RWPE1 (cell line): ENCODE measurements around the gene PLXDC2.

ENCODE experiments used
- CTCF ChIA-PET: fragments of 350-600 bp; sonication (Branson Sonifier 250); formaldehyde crosslinking; extraction: SDS; loops from one replicate; lab custom pipeline; 2021; lab: Yijun Ruan, JAX
- POLR2A ChIA-PET: fragments of 400-600 bp; formaldehyde crosslinking; extraction: SDS; loops from one replicate; lab custom pipeline; 2020; ENCODE audit warnings: antibody characterized with exemption; ENCODE audit not compliant: low non-redundant PET; lab: Yijun Ruan, JAX
- DNase-seq: peaks from one replicate; pipeline ENCODE4 v3.0.0; 2012; ENCODE audit warnings: low spot score
- H3K27ac ChIP-seq: fragments of 450-650 bp; 2 replicates; pipeline ENCODE4 v1.5.1; 2017
- TF ChIP-seq, protein P1 (sequence below): fragments of 450-650 bp; conservative IDR thresholded peaks from 2 replicates; pipeline ENCODE4 v1.5.1; 2017; ENCODE audit warnings: low read depth, mild to moderate bottlenecking

Gene PLXDC2

DNA sequence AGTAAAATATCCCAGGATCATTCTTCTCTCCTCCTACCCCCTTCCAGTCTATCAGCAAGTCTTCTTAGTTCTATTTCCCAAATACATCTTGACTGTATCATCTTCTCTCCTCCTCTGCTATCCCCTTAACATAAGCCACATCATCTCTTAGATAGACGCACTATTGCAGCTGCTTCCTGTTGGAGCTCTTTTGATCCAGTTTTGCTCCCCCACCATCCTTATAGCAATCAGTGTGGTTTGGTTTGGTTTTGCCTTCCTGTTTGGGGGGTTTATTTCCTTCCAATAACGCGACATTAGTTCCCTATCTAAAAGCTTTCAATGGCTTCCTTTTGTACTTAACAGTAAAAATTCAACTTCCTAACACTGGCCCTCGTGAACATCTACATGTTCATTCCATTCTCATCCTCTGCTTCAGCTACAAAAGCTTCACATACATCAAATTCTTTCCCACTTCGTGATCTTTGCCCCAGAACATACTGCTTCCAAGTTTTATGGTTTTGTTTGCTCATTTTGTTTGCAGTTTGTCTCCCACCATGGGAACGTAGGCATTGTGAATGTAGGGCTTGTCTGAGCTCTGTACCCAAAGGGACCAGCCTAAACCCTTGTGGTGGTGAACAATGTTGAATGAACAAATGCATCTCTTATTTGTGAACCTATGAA, 33.7 kb upstream of the PLXDC2 start:
- ChIA-PET CTCF (no interaction called here), POLR2A (no interaction called here)
- no peak for DNase-seq
- H3K27ac ChIP-seq: no peak overlapping the region
- TF ChIP-seq, protein P1, sequence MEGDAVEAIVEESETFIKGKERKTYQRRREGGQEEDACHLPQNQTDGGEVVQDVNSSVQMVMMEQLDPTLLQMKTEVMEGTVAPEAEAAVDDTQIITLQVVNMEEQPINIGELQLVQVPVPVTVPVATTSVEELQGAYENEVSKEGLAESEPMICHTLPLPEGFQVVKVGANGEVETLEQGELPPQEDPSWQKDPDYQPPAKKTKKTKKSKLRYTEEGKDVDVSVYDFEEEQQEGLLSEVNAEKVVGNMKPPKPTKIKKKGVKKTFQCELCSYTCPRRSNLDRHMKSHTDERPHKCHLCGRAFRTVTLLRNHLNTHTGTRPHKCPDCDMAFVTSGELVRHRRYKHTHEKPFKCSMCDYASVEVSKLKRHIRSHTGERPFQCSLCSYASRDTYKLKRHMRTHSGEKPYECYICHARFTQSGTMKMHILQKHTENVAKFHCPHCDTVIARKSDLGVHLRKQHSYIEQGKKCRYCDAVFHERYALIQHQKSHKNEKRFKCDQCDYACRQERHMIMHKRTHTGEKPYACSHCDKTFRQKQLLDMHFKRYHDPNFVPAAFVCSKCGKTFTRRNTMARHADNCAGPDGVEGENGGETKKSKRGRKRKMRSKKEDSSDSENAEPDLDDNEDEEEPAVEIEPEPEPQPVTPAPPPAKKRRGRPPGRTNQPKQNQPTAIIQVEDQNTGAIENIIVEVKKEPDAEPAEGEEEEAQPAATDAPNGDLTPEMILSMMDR: no peak

DNA sequence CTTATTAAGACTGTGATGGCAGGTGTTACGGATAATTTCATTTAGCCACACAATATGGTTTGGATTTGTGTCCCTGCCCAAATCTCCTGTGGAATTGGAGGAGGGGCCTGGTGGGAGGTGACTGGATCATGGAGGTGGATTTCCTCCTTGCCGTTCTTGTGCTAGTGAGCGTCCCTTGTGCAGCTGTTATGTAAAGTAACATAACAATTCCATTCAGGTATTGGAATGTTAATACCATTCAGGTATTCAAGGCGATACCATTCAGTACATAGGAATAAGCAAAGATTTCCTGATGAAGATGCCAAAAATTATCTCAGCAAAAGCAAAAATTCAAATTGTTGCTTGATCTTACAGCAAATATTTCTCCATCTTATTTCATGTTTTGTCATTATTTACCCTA, 32.5 kb upstream of the PLXDC2 start:
- no peak for DNase-seq
- H3K27ac ChIP-seq: no peak overlapping the region
- ChIA-PET CTCF (interaction anchor here (0.8 kb wide), 1 partner anchor 80 kb away, joined by 3 read pairs; no protein-coding TSS in a partner anchor), POLR2A (no interaction called here)
- TF ChIP-seq, protein P1: no peak

DNA sequence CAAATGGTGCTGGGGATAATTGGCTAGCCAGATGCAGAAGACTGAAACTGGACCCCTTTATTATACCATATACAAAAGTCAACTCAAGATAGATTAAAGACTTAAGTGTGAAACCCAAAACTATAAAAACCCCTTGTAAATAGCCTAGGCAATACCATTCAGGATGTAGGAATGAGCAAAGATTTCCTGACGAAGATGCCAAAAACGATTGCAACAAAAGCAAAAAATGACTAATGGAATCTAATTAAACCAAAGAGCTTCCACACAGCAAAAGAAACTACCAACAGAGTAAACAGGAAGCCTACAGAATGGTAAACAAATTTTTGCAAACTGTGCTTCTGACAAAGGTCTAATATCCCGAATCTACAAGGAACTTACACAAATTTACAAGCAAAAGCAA, 30.9 kb upstream of the PLXDC2 start:
- DNase-seq: no peak

DNA sequence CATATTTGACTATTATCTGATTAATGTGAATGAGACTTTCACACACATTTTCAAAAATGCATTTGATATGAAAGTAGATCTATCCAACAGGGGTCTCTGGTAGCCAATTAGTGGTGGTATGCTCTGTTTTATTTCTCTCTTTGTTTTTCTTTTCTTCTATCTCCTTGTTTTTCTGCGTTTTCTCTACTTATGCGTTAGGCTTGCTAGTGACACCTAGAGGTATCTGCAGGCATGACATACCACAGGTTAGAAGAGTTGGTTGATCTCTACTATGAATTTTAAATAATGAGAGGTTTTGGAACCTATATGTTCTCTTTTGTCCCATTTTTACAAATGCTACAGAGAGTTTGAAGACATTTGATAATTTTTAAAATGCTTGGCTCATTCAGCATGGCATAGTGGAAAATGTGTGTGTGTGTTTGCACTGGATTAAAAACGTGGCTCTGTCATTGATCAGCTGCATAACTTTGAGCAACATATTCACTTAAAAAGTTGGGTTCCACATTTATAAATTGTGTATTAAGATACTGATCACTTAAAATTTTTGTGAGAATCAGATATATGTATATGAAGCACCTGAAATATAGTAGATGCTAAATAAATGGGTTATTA, 28.1 kb upstream of the PLXDC2 start:
- TF ChIP-seq, protein P1: peak; percentile 89
- DNase-seq: peak; percentile 14
- ChIA-PET POLR2A (no interaction called here), CTCF (interaction anchor here (0.6 to 1.0 kb wide), 7 partner anchors 10 to 768 kb away, joined by 3 to 5 read pairs (median 4); partner anchors contain the start of gene PLXDC2)
- H3K27ac ChIP-seq: no peak overlapping the region

More for the DNA sequence above, 30.9 kb upstream of the PLXDC2 start:
- ChIA-PET CTCF (no interaction called here), POLR2A (no interaction called here)
- TF ChIP-seq, protein P1: no peak
- H3K27ac ChIP-seq: no peak overlapping the region

DNA sequence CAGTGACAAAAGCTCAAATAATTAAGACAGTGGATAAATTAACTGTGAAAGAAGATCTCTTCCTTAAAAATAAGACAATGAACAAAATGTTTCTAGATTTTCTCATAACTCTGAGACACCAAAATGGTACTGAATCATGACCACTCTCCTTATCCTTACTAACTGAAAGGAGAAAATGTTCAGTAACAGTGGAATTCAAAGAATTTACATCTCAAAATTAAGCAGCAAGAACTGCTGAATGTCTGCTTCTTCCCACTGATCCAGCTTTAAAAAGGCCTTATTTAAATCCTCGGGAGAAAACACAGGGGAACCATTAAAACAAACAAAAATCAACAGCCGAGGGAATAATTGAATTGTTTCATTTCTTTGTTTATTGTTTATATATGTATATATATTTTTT, 27.3 kb upstream of the PLXDC2 start:
- DNase-seq: no peak
- ChIA-PET CTCF (interaction anchor here (0.6 to 1.0 kb wide), 7 partner anchors 10 to 768 kb away, joined by 3 to 5 read pairs (median 4); partner anchors contain the start of gene PLXDC2), POLR2A (no interaction called here)

DNA sequence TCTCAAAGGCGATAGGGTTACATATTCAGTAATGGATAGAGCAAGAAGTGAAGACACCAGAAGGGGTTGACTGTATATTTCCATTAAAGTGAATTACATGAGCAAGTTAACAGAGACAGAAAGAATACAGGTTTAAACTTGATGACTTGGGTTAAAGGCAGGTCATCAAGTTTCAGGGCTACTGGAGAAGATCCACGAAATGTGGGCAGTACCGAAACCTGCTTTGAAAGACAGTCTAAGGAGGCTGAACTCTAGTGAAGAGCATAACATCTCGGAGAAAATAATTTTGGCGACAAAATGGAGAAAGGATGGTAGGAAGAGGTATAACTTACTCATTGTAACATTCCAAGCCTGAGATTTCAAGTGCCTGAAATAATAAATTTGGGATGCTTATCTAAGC, 26.6 kb upstream of the PLXDC2 start:
- H3K27ac ChIP-seq: no peak overlapping the region
- TF ChIP-seq, protein P1: no peak
- POLR2A ChIA-PET: no interaction called here
- CTCF ChIA-PET: no interaction called here
- no peak for DNase-seq

More for the DNA sequence above, 27.3 kb upstream of the PLXDC2 start:
- H3K27ac ChIP-seq: no peak overlapping the region
- TF ChIP-seq, protein P1: no peak
